Stimulated activated naive CD8-positive, alpha-beta T cell treated with anti-CD3 and anti-CD28 coated beads, Interleukin-15, Interleukin-2, amounts not matched to agents 100 ng/mL and 50 ng/mL, for 24 hours (primary cell): ENCODE results near the gene DDX10.

Source experiments
- H3K27ac Mint-ChIP-seq: one replicate; pipeline ENCODE4 v1.8.0; 2021; ENCODE audit warnings: mild to moderate bottlenecking, mixed read lengths
- H3K27me3 Mint-ChIP-seq: one replicate; pipeline ENCODE4 v1.8.0; 2021; ENCODE audit warnings: mixed read lengths
- H3K36me3 Mint-ChIP-seq: one replicate; pipeline ENCODE4 v1.8.0; 2021; ENCODE audit warnings: low read depth, mixed read lengths
- H3K4me1 Mint-ChIP-seq: one replicate; pipeline ENCODE4 v1.8.0; 2021; ENCODE audit warnings: low read depth, mixed read lengths
- H3K4me3 Mint-ChIP-seq: one replicate; pipeline ENCODE4 v1.8.0; 2021; ENCODE audit warnings: mild to moderate bottlenecking, mixed read lengths
- H3K9me3 Mint-ChIP-seq: one replicate; pipeline ENCODE4 v1.8.0; 2021; ENCODE audit warnings: mixed read lengths

The DDX10 gene

DNA sequence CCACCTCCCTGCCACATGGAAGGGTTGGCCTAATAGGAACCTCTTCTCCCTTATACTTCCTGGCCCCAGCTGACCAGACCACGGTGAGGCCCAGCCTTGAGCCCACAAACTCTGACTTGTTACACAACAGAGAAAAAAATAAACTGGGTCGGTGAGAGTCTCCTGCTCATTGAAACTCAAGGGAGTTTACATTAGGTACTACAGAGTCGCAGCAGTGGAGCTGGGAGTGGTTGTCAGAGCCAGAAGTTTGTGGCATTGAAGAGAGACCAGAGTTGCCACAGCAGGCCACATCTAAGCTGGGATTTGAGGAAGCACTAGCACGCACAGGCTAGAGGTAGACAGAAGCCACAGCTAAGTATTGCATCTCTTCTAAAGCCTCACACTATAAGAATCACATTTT is 296.2 kb downstream of the DDX10 start:
- no peaks in the 10 kb centered on the region for H3K27me3 Mint-ChIP-seq
- H3K4me1 Mint-ChIP-seq: peaks cover 4% of the 10 kb centered on the region
- peak overlapping the region; percentile 20 for H3K27ac Mint-ChIP-seq
- H3K36me3 Mint-ChIP-seq: no peaks in the 10 kb centered on the region
- no peaks in the 10 kb centered on the region for H3K9me3 Mint-ChIP-seq
- H3K4me3 Mint-ChIP-seq: no peak overlapping the region

DNA sequence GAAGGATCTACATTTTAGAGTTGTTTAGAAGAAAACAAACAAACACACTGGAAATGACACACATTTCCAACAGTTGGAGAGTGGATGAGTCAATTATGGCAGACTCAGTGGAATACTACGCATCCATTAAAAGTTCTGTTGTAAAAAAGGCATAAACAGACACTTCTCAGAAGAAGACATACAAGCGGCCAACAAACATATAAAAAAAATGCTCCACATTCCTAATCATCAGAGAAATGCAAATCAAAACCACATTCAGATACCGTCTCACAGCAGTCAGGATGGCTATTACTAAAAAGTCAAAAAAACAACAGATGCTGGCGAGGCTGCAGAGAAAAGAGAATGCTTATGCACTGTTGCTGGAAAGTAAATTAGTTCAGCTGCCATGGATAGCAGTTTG is 298.2 kb downstream of the DDX10 start:
- no peaks in the 10 kb centered on the region for H3K9me3 Mint-ChIP-seq
- H3K4me1 Mint-ChIP-seq: peaks cover 4% of the 10 kb centered on the region
- no peaks in the 10 kb centered on the region for H3K36me3 Mint-ChIP-seq
- H3K27me3 Mint-ChIP-seq: no peaks in the 10 kb centered on the region
- no peak overlapping the region for H3K4me3 Mint-ChIP-seq
- H3K27ac Mint-ChIP-seq: no peak overlapping the region

DNA sequence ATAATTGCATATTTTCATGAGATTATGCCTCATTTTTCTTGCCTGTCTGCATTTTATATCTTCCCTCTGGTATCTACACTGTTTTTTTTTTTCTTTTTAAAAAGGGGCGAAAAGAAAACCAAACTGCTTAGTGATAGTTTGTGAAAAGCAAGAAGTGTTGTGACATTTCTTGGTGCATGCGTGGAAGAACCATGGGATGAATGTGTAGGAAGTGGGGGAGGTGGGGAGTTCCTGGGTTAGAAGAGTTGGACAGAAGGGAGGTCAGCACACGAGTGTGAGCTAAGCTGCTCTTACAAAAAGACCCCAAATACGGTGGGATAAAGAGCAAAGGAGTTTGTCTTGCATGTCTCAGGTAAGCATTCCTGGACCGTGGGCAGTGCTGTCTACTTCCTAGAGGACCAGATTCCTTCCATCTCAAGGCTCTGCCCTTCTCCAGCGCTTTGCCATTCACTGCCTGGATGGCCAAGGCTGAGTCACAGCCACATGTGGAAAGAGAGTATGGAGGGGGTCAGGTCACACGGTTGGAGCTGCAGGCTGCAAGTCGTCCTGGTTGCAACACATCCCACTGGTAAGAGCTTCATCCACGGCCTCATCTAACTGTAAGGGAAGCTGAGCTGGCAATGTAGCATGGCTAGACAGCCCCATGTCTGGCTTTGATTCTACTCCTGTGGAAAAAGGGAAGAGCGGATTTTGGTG is 300.6 kb downstream of the DDX10 start:
- Mint-ChIP-seq H3K36me3 (no peaks in the 10 kb centered on the region), H3K27ac (no peak overlapping the region), H3K4me3 (no peak overlapping the region), H3K4me1 (peaks cover 4% of the 10 kb centered on the region), H3K27me3 (no peaks in the 10 kb centered on the region), H3K9me3 (no peaks in the 10 kb centered on the region)

DNA sequence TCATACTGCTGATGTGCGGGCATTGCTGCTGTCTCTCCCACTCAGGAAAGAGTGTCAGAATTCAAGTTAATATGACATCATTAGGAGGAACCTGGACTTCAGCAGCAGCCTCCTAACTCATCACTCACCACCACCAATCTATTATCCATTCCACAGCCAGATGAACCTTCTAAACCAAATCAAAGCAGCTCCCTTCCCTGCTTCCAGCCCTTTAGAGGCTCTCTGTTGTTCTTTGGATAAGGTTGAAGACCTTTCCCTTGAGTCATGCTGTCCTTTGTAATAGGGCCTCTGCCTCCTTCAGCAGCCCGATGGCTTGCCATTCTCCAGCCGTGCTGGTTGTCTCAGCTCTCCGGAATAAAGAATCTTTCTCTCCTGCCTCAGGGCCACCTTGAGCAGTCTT is 301.3 kb downstream of the DDX10 start:
- Mint-ChIP-seq H3K27me3 (no peaks in the 10 kb centered on the region), H3K36me3 (no peaks in the 10 kb centered on the region), H3K9me3 (no peaks in the 10 kb centered on the region), H3K27ac (no peak overlapping the region), H3K4me3 (no peak overlapping the region), H3K4me1 (peaks cover under 1% of the 10 kb centered on the region)

DNA sequence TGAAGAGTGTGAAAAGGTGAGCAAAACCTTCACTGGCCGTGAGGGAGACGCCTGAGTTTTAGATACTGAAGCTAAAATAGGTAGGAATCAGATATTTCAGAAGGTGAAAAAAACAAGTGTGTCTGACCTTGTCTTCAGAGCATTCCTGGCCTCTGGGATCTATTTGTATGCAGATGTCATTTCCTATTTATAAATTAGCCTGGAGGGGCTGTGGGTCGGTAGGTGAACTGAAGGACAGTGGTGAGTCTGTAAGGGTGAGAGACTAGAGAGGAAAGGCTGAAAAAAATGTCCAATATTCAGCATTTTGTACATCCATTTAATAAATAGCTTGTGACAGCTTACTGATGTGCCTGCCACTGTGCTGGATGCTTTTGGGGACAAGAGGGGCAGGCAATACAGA is 302.1 kb downstream of the DDX10 start:
- no peak overlapping the region for H3K4me3 Mint-ChIP-seq
- no peaks in the 10 kb centered on the region for H3K36me3 Mint-ChIP-seq
- no peak overlapping the region for H3K27ac Mint-ChIP-seq
- H3K27me3 Mint-ChIP-seq: no peaks in the 10 kb centered on the region
- no peaks in the 10 kb centered on the region for H3K4me1 Mint-ChIP-seq
- no peaks in the 10 kb centered on the region for H3K9me3 Mint-ChIP-seq

DNA sequence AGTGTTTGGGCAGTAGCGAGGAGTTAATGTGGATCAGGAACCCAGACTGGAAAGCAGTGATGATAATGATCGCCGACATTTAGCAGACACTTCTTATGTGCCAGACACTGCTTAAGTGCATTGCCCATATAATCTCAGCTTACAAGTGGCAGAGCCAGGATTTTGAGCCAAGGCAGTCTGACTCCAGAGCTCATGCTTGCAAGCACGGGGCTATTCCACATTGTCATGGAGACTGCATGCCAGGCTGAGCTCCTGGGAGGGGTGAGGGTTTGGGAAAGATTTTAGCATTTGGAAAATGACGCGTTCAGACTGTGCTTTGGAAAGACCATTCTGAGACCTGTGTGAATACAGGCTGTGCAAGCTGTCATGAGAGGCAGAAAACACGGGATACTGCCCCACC is 302.7 kb downstream of the DDX10 start:
- Mint-ChIP-seq H3K27me3 (no peaks in the 10 kb centered on the region), H3K4me1 (no peaks in the 10 kb centered on the region), H3K27ac (no peak overlapping the region), H3K36me3 (no peaks in the 10 kb centered on the region), H3K9me3 (no peaks in the 10 kb centered on the region), H3K4me3 (no peak overlapping the region)

DNA sequence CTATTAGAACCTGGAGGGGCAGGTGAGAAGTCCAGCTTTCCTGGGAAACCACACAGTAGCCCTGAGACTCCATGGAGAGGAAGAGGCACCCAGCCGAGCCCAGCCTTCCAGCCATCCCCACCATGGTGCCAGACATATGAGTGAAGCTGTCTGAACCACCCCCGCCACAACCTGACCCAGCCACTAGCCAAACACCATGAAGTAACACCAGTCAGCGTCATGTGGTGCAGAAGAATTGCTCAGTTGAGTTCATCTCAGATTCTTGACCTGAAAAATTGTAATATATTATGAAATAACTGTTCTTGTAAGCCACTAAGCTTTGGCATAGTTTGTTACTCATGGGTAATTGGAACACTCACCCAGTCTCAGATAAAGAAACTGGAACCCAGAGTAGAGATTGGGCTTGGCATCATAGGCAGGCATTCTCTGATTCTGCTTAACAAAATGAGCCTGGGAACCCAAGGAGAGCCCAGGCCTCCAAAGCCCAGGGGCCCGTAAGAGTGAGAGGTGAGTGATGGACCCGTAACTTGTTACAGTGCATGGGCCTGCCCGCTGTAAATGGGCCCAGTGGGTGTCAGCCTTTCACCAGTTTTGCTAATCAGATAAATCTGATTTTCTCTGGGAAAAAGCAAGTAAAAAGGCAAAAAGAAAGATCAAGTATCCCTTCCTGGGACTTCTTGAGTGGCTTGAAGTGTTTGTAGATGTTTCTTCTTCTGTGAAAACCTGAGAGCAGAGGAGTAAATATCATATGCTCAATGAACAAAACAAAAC is 305.5 kb downstream of the DDX10 start:
- Mint-ChIP-seq H3K4me1 (no peaks in the 10 kb centered on the region), H3K4me3 (no peak overlapping the region), H3K27me3 (no peaks in the 10 kb centered on the region), H3K9me3 (no peaks in the 10 kb centered on the region), H3K36me3 (no peaks in the 10 kb centered on the region), H3K27ac (no peak overlapping the region)

DNA sequence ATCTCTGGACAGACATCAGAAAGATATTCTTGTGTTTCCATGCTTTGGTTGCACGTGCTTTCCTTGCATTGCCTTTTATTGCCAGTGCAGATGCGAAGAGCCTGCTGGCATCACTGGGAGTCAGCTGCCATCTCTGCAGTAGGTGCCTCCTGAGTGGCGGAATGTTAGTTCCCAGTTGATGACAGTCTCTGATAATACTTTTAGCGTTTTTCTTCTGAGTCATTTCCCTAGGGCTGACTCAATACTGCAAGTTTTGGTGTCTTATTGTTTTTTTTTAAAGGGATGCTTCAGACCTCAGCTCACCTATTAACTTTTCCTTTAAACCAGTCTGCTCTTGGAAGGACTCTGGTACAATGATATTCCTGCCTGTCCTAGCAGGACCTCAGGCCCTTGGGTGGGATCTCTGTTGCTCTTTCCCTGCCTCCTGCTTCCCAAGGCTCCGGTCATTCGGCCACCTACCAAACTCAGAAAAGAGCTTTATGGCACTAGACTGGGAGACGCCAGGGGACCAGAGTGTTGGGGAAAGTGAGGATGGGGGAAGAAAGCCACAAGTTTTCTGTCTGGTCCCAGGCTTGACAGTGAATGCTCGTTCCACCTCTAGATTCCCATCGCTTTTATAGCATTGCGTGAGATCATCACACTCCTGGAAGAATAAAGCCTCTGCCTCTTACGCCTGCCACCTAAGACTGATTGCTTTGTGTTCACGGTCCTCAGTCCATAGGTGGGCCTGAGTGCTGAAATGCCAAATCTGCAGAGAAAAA is 308.7 kb downstream of the DDX10 start:
- H3K27ac Mint-ChIP-seq: no peak overlapping the region
- H3K36me3 Mint-ChIP-seq: no peaks in the 10 kb centered on the region
- H3K9me3 Mint-ChIP-seq: no peaks in the 10 kb centered on the region
- no peak overlapping the region for H3K4me3 Mint-ChIP-seq
- H3K27me3 Mint-ChIP-seq: no peaks in the 10 kb centered on the region
- no peaks in the 10 kb centered on the region for H3K4me1 Mint-ChIP-seq

DNA sequence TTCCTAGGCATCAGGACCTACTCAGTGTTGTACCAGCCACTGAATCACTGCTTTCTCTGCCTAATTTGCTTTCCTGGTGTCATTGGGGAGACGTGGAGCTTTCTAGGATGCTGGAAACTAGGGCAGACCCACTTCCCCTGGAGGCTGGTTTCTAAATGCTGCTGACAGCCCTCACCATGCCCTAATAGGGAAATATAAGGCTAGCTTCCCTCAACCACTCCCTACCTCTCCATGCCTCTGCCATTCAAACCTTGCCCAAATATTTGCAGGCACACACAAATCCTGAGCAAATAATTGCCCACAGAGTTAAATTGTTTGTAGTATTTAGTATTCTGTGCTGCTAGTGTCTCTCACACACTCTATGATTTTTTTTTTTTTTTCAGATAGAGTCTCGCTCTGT is 310.2 kb downstream of the DDX10 start:
- Mint-ChIP-seq H3K4me3 (no peak overlapping the region), H3K27ac (no peak overlapping the region), H3K27me3 (no peaks in the 10 kb centered on the region), H3K36me3 (no peaks in the 10 kb centered on the region), H3K9me3 (no peaks in the 10 kb centered on the region), H3K4me1 (no peaks in the 10 kb centered on the region)

DNA sequence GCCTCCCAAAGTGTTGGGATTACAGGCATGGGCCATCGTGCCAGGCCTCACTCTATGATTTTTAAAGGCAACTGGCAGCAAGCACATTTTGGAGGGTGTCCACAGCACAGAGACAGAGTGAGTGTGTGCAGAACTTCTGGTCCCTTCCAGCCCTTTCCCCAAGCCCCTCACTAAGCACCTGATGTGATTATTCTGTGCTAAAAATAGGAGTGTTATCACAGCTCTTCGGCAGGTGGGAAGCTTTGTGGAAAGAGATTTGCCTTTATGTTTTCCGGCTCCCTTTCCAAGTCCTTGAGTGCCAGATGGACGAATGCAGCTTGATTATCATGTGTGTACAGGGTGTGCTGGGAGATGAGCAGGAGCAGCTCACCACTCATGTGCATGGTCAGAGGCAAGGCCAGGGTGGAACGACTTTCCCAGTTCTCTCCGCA is 310.8 kb downstream of the DDX10 start:
- Mint-ChIP-seq H3K4me1 (no peaks in the 10 kb centered on the region), H3K36me3 (no peaks in the 10 kb centered on the region), H3K4me3 (no peak overlapping the region), H3K9me3 (no peaks in the 10 kb centered on the region), H3K27ac (no peak overlapping the region), H3K27me3 (no peaks in the 10 kb centered on the region)

DNA sequence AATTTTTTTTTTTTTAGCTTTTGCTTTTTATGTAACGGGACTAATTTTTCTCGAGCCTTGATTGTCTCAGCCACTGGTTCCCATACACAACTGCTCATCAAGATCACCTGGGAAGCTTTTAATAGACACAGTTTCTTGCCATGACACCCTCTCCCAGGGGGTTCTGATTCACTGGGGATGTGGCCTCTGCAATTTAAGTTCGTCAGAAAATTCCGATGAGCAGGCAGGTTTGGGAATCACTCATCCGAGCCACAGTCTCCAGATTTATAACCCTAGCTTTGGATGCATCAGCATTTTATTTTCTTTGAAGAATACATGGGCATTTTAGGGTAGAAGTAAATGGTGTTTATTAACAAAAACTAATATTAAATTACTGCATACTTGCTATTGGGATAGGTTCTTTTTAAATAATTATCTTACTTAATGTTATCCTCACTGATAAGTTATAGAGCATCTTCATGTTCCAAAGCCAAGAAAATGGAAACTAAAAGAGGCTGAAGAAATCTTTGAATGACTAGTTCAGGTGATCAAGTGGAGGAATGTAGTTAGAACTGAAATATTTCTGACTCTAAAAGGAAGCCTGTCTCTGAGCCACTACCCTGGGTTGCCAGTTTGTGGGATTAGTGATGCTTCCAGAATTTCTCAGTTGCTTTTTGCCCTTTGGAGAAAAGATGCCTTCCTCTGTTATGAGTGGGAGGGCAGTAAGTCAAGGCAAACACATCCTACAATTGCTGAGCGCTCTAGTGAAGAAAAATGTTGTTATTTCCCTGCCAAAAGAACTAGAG is 319.0 kb downstream of the DDX10 start:
- Mint-ChIP-seq H3K27ac (no peak overlapping the region), H3K4me3 (no peak overlapping the region), H3K36me3 (no peaks in the 10 kb centered on the region), H3K27me3 (peaks cover 3% of the 10 kb centered on the region), H3K4me1 (no peaks in the 10 kb centered on the region), H3K9me3 (no peaks in the 10 kb centered on the region)

DNA sequence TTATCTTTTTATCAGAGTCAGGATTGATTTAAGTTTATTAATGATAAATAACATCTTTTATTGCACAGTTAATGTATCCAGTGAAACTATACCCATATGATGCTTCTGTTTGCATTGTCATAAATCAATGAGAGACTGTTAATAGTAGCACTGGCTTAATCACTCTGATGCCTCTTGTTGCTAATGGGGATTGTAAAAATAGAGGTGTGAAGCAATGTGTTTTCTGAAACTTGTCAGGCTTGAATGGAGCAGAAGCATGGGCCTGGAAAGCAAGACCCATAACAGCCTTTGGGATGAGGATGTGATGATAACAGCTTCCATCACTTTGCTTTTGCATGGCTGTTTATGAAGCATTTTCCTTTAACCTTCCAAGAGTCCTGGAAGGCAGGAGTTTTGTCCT is 319.7 kb downstream of the DDX10 start:
- H3K4me1 Mint-ChIP-seq: no peaks in the 10 kb centered on the region
- H3K27me3 Mint-ChIP-seq: peaks cover 3% of the 10 kb centered on the region
- H3K9me3 Mint-ChIP-seq: no peaks in the 10 kb centered on the region
- H3K36me3 Mint-ChIP-seq: no peaks in the 10 kb centered on the region
- H3K4me3 Mint-ChIP-seq: no peak overlapping the region
- no peak overlapping the region for H3K27ac Mint-ChIP-seq

DNA sequence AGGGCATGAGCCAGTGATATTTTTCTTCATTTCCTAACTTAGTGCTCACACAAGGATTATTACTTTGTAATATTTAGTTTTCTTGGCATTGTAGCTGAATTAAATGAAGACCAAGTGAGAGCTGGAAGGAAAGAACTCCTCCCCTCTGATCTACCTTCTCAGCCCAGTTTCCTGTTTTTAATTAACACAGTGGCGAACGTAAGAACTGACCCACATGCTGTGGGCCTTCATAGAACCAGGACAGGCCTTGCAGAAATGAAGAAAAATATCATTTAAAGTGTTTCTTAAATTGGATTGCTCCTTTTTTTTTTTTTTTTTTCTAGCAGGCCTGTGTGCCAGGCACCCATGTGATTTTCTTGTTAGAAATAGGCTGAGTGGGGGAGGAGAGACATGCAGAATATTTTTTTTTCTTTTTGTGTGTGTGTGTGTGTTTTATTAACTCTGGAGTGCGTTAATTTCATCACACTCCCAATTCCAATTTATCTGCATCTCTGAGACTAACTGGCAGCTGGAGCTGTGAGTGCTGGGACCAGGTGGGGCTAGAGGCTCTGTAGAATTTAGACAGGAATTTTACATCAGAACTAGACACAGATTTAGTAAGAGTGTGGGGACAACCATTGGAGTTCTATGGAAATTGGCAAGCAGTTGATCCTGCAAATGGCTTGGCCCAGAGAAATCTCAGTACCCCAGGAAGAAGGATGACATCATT is 320.5 kb downstream of the DDX10 start:
- no peaks in the 10 kb centered on the region for H3K36me3 Mint-ChIP-seq
- H3K4me3 Mint-ChIP-seq: no peak overlapping the region
- no peaks in the 10 kb centered on the region for H3K9me3 Mint-ChIP-seq
- no peaks in the 10 kb centered on the region for H3K4me1 Mint-ChIP-seq
- H3K27me3 Mint-ChIP-seq: peaks cover 3% of the 10 kb centered on the region
- H3K27ac Mint-ChIP-seq: no peak overlapping the region

DNA sequence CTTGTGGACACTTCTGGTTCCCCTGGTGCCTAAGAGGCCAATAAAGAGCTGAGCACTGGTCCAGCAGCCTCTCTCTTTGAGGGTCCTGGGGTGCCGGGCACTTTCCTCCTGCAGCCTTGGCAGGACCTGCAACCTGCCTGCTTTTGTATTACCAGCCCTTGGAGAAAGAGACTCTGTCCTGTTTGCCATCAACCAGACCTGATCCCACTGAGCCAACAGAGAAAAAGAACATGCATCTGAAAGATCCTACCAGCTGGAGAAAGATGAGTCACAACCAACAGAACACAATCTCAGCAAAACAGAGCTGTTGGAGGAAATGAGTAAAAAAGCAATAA is 321.0 kb downstream of the DDX10 start:
- no peaks in the 10 kb centered on the region for H3K36me3 Mint-ChIP-seq
- no peak overlapping the region for H3K4me3 Mint-ChIP-seq

More for the DNA sequence above, 321.0 kb downstream of the DDX10 start:
- Mint-ChIP-seq H3K4me1 (no peaks in the 10 kb centered on the region), H3K27me3 (peaks cover 3% of the 10 kb centered on the region), H3K27ac (no peak overlapping the region), H3K9me3 (no peaks in the 10 kb centered on the region)
